Measurements from ENCODE around the gene BCAS3.

DNA sequence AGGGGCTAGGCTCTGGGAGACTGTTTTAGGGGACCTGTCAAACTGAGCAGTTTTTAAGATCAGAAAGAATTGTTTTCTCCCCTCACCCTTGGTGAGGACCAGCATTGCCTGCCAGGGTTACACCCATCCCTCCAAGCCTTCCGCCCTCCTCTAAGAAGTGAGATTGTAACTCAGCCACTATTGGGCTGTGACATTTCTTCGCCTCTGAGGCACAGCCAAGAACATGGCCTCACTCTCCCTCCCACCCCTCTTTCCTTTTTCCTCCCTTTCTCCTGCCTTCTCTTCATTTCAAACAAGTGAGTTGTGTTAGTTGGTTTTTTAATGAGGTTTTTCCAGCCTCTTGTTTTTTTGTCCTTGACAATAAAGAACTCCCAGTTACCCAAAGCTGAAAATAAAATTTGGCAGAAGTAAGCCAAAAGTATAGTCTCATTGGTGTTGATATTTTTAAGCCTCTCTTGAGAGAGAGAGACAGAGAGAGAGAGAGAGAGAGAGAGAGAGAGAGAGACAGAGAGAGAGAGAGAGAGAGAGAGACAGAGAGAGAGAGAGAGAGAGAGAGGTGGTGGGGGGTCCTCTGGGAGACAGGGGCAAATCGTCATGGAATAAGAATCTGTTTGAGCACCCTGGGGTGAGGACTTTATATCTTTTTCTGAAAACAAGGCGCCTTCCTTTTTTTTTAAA is 644.8 kb downstream of the BCAS3 start:
- TF ChIP-seq, protein P1, sequence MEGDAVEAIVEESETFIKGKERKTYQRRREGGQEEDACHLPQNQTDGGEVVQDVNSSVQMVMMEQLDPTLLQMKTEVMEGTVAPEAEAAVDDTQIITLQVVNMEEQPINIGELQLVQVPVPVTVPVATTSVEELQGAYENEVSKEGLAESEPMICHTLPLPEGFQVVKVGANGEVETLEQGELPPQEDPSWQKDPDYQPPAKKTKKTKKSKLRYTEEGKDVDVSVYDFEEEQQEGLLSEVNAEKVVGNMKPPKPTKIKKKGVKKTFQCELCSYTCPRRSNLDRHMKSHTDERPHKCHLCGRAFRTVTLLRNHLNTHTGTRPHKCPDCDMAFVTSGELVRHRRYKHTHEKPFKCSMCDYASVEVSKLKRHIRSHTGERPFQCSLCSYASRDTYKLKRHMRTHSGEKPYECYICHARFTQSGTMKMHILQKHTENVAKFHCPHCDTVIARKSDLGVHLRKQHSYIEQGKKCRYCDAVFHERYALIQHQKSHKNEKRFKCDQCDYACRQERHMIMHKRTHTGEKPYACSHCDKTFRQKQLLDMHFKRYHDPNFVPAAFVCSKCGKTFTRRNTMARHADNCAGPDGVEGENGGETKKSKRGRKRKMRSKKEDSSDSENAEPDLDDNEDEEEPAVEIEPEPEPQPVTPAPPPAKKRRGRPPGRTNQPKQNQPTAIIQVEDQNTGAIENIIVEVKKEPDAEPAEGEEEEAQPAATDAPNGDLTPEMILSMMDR (IDR thresholded peaks at IDR 0.05; ENCODE audit: low read depth, low read length, poor library complexity, severe bottlenecking), result no peak
- TF ChIP-seq EZH2phosphoT487 (IDR thresholded peaks at IDR 0.05; ENCODE audit: borderline replicate concordance, low read length), result no peak

Data from DOHH2 (cell line).